SK-N-SH treated with all-trans-retinoic acid at 6 μM for 48 hours (cell line): Measurements from ENCODE around the gene LHCGR.

Experiments
- CSDC2 ChIP-seq: fragments of 250-450 bp; sonication (Bioruptor Pico); IDR thresholded peaks from 2 replicates; pipeline ENCODE4 v1.5.0; 2020; ENCODE audit warnings: mild to moderate bottlenecking, moderate library complexity
- ESRRG ChIP-seq: fragments of 250-450 bp; sonication (Bioruptor Pico); IDR thresholded peaks from 2 replicates; pipeline ENCODE4 v1.6.1; 2021; ENCODE audit warnings: mild to moderate bottlenecking
- PATZ1 ChIP-seq: fragments of 250-450 bp; sonication (Bioruptor Pico); IDR thresholded peaks from 2 replicates; pipeline ENCODE4 v1.8.0; 2020; ENCODE audit warnings: mild to moderate bottlenecking, moderate library complexity, borderline replicate concordance
- POU6F1 ChIP-seq: fragments of 250-450 bp; sonication (Bioruptor Pico); IDR thresholded peaks from 2 replicates; pipeline ENCODE4 v1.8.0; 2021; ENCODE audit warnings: low read depth, mild to moderate bottlenecking, moderate library complexity, borderline replicate concordance
- RARB ChIP-seq: fragments of 250-450 bp; sonication (Bioruptor Pico); IDR thresholded peaks from 2 replicates; pipeline ENCODE4 v1.8.0; 2021; ENCODE audit warnings: mild to moderate bottlenecking, moderate library complexity
- SNAI2 ChIP-seq: fragments of 250-450 bp; sonication (Bioruptor Pico); IDR thresholded peaks from 2 replicates; pipeline ENCODE4 v1.5.0; 2020; ENCODE audit warnings: mild to moderate bottlenecking, moderate library complexity

- TF ChIP-seq SNAI2 = no peak
- no peak for TF ChIP-seq CSDC2 (CRISPR knock-in tag)
- no peak for TF ChIP-seq PATZ1 (CRISPR knock-in tag)
- no peak for TF ChIP-seq ESRRG (CRISPR knock-in tag)
- TF ChIP-seq RARB (CRISPR knock-in tag) = no peak
- no peak for TF ChIP-seq POU6F1
These were observed 56.1 kb downstream of the LHCGR start for GRCh38 chr2:48699348-48699930.
